Measurements from ENCODE around the gene ZNF136.

DNA sequence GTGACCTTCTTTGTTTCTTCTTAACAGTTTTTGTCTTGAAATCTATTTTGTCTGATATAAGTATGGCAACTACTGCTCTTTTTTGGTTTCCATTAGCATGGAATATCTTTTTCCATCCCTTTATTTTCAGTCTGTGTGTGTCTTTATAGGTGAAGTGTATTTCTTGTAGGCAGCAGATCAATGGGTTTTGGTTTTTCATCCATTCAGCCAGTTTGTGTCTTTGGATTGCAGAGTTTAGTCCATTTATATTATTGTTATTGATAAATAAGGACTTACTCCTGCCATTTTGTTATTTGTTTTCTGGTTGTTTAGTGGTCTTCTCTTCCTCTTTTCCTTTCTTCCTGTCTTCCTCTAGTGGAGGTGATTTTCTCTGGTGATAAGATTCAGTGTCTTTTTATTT, 54.4 kb downstream of the ZNF136 start:
- no peak for TF ChIP-seq HNF4G (IDR thresholded peaks at IDR 0.05)
- TF ChIP-seq CTCF (IDR thresholded peaks at IDR 0.05; ENCODE audit: low read depth, low read length, missing input control), result no peak

Data from liver (tissue), 3 donors.